Renal cortical epithelial cell (primary cell): Measurements from ENCODE around the gene PIGS. TPM values are rescaled to one million over a fixed set of nuclear protein-coding genes. Genes with fewer than 3 reads are reported as not detected.

ENCODE experiments used
- DNase-seq: peaks from one replicate; pipeline ENCODE4 v3.0.0-alpha.2; 2011; ENCODE audit warnings: low read depth
- total RNA-seq: library from RNA; depleted of rRNA; stranded (reverse); fragments of >200 nt; gene quantifications from 2 replicates; pipeline ENCODE4 v1.2.3, GENCODE V29; 2014

Gene PIGS
- total RNA-seq, 1 donor from 2014 or later: 114 TPM

DNA sequence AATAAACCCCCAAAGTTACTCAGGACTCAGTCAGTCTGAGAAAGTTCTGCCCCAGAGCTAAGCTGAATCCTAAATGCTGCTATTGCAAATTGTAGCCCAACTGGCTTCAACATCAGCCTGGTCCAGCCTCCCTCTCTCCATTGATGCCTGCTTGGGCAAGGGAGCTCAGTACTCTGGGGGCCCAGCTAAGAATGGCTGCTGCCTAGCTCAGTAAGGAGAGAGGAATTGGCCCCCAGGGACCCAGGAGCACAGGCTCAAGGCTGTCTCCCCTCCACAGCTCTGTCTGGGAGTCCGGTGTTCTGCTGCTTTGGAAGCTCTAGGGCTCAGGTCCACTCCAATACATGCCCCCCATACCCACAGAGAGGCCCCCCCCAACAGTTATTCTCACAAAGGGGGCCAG, 20.5 kb downstream of the PIGS start:
- no peak for DNase-seq

DNA sequence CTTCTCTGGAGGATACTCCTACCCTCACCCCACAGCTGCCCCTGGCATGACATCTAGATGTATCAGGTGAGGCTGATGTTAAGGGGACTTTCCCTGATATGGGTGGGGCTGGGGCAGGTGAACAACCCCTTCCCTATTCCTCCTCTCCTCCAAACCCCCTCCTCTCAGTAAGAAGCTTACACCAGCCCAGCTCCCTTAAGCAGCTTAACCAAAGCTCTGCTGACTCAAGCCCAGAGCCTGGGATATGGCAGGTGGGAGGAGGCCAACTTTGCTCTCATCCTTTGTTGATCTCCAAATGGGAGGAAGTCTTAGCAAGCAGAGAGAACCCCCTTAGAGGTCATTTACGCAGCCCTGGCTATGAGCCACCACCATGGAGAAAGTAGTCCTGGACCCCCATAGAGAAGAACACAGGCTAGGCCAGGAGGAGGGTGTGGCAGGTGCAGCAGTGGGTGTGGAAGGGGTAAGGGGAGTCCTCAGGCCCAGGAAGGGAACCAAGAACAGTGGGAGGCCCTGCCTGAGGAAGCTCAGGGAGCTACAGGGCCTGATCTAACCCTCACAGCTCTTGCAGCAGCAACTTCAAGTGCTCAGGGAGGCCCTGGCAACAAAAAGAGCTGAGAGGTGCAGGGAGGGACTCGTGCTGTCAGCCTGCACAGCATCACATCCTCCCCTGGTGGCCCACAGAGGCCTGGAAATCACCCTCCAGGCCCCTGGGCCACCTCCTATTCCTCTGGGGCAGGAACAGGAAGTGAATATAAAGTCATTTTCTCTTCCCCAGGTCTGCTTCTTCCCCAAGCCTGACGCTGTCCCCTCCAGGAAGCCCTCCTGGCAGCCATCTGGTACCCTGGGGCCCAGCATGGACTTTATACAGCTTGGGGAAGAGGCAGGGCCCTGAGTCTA, 21.8 kb downstream of the PIGS start:
- DNase-seq: no peak

DNA sequence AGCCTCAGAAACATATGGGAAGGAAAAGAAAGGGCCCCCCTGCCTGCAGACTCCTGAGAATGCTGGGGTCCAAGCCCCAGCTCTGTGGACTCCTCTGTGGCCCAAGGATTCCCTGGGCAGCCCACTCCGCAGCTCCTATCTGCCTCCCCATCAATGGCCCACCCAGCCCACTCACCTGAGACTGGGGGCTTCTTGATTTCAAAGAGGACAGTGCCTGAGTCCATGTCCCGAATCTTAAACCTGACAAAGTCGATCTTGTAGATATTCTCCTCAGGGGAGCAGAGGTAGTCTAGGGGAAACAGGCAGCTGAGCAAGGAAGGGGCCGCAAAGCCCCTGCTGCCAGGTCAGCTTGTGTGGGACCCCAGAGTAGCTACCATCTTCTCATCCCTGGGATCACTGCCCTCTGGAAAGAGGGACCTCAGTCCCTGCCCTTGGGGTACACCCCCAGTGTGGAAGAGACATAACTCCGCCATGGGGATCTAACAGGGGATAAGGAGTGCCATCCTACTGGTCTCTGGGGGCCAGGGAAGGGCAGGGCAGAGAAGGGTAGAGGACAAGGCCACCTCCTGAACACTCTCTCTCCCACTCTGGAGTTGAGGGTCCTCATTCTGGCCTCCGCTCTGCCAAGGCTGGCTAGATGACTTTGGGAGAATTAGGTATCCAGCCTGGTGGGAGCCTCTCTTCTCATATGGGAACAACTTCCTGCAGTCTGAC, 22.8 kb downstream of the PIGS start:
- no peak for DNase-seq

- peak; percentile 52 for DNase-seq
These were observed 23.5 kb downstream of the PIGS start for GRCh38 chr17:28547623-28548416.

DNA sequence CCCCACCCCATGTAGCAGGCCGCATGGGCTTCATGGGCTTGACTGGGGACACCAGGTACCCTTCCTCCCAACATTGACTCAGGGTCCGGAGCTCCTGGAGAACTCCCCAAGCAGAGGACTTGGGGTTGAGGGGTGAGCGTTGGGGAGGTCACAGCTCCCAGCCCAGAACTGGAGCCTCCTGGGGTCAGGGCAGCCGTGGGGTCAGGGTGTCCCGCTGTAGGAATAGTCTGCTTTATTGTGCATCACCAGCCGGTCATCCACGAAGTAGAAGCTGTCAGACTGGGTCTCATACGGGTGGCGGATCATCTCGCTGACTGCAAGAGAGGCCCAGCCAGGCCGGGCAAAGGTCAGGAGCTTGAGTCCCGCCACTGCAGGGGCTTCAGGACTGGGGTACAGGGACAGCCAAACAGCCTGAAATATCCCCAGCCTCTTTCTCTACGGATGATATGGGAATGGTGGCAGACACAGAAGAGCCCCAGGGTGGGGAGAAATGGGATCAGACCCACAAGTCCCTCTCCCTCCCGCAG, 24.2 kb downstream of the PIGS start:
- no peak for DNase-seq

DNA sequence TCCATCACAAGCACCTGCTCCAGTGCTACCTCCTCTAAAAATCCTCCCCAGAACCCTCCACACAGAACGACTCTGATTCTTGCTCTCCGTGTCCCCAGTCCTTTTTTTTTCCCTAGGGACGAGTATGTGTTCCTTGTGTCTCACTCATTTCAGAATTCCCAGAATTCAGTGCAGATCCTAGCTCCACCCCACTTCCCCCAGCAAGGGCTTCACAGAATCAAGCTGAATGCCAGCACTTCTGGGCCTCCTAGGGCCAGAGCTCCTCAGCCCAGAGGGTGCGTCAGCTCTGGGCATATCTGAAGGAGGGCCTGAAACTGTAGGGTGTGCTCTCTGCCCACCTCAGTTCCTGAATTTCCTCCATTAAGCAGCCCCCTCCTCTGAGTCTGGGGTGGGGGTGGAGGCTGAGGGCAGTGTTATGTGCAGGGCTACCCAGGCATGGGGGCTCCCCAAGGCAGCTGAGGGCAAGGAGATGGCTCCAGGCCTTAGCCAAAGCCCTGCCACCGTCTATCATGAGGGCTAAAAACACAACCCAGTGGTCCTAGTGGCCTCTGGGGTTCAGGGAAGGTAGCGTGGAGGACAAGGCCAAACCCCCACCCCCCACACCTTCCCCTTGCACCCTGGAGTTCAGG, 25.4 kb downstream of the PIGS start:
- no peak for DNase-seq

DNA sequence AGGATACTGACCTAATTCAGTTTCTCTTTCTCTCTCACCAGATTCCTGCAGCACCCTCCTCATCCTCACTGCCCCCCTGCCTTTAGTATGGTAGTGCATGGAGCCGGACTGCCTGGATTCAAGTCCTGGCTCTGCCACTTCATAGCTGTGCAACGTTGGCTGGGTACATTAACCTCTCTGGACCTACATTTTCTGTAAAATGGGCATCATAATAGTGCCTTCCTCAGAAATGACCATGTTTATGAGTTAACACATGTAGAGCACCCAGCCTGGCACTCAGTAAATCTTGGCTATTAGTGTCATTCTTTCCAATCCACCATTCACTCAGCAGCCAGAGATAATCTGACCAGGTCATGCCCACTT, 26.2 kb downstream of the PIGS start:
- DNase-seq: no peak

DNA sequence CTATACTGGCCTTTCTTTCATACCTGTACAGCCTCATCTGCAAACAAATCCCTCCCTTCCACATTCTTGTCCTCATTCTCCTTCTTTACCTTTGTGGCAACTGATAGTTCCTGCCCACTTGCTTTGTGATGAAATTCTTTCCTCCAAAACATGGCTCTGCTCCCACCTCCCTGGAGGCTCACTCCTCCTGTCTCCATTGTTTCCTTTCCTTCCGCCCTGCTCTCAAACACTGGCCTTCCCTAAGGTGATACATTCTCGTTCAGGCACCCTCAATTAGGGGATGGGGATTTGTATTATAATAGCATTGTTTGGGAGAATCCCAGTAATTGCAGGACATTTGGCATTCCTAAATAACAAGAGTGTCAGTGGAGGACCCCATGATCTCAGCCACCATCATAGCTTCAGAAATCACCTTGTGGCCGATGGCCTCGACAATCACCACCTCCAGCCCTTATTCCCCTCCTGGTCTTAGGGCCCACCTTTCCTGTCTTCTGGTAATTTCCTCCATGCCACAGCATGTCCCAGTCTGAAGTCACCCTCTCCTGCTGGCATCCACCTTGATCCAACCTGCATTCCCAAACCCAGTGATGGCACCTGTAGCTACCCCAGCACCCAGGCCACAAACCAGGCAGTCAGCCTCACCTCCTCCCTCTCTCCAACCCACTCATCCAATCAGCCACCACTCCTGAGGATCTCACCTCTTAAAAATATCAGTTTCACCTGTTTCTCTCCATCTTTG, 26.8 kb downstream of the PIGS start:
- no peak for DNase-seq

- no peak for DNase-seq
These were observed 29.9 kb downstream of the PIGS start for GRCh38 chr17:28541439-28541838.

DNA sequence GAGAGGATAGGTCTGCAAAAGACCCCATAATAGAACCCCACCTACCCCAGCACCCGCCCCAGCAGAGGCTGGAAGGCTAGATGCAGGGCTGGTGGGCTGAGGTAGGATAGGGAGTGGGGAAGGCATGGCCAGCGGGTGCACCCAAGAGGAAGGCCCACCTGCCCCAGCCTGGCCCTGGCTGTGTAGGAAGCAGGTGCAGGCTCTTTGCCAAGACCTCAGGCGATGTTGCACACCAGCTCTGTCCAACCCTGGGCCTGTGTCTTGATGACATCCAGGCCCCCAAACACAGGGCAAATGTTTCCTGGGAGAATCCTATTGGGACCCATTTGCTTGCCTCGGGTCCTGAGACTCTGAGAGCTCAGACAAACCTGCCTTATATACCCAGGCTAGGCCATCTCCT, 31.1 kb downstream of the PIGS start:
- no peak for DNase-seq

- DNase-seq: no peak
These were observed 32.9 kb downstream of the PIGS start for GRCh38 chr17:28538296-28538895.

- DNase-seq: no peak
These were observed 34.1 kb downstream of the PIGS start for GRCh38 chr17:28537219-28537610.

DNA sequence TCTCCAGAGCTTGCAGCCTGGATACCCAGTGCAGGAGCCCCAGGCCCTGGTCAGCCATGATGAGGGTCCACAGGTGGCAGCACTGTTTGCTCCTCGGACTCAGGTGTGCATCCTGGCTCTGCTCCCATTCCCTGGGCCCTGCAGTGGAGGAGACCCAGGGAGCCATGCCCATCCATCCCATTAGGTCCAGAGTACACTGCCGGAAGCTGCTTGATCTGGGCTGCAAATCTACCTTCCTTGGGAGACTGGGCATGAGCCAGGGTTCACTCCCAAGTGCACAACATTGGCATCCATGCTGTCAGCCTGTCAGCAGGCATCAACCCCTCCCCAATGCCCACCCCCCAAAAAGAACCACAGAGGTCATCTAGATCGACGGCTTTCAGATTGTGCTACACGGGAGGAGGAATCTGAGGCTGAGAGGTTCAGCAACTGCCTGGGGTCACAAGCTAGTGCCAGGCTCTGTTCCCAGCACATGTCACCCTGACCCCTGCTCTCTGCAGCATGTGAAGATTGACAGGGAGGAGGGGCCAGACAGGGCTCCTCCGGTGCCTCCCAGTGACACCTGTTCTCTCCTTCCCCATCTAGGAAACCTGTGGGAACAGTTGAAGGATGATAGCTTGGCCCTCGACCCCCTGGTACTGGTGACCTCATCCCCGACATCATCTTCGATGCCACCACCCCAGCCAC, 34.6 kb downstream of the PIGS start:
- no peak for DNase-seq

GRCh38 chr17:28534740-28535375, 36.5 kb downstream of the PIGS start:
- DNase-seq: no peak

GRCh38 chr17:28533091-28533807, 38.1 kb downstream of the PIGS start:
- DNase-seq: peak; percentile 84

- DNase-seq: peak; percentile 32
These were observed 39.0 kb downstream of the PIGS start for GRCh38 chr17:28532050-28532960.

DNA sequence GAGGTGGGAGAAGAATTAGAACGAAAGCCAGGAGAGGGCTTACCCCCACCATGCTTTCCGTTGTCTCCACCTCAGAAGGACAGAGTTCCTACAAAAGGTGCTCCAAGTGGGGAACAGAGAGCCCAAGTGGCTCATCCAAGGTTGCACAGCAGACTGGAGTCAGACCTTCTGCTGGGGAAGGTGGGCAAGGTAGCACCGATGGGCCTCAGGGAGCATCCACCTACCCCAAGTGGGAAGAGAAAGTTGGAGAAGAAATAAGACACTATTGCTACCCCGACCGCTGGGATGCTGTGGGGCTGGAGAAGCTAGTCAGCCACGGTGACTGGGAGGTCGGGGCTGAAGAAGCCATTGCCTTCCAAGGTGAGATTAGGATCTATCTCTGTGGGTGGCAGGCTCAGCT, 40.4 kb downstream of the PIGS start:
- DNase-seq: no peak

DNA sequence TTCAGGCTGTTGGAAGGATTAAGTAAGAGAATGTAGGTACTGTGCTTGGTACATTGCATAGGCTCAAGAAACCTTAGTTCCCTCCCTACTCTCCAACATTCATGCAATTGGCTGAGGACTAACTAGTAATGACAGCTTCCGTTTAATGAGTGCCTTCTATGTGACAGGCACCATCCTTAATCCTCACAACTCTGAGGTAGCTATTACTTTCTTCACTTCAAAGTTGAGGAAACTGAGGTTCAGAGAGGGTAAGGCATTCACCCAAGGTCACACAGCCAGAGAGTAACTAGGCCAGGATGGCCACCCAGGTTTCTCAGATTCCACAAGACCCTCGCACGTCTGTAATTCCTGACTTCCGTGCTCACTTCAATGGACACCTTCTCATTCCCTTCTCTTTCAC, 41.1 kb downstream of the PIGS start:
- DNase-seq: no peak
